Endothelial cell of umbilical vein (primary cell): Measurements from ENCODE around the gene TBC1D8. TPM values are rescaled to one million over a fixed set of nuclear protein-coding genes. Genes with fewer than 3 reads are reported as not detected.

Experiments used
- BruUV-seq: library from RNA; stranded (reverse); fragments of 400-500 nt; replicated peaks from 2 replicates; lab custom pipeline; 2021; lab: Mats Ljungman, UMichigan
- CTCF ChIA-PET: fragments of 300-600, 350-600 bp; sonication (Branson Sonifier 250); formaldehyde crosslinking; loops from one replicate; lab custom pipeline; 2021; ENCODE audit warnings: antibody characterized with exemption, inconsistent platforms; lab: Charles Lee
- POLR2A ChIA-PET: fragments of 300-600, 350-600 bp; sonication (Branson Sonifier 250); formaldehyde crosslinking; loops from one replicate; lab custom pipeline; 2021; ENCODE audit warnings: antibody characterized with exemption, inconsistent platforms; lab: Charles Lee
- DNase-seq: peaks from one replicate; pipeline ENCODE4 v3.0.0-alpha.2; 2011; ENCODE audit warnings: low read depth, low spot score
- FAIRE-seq: peaks from 2 replicates; lab custom pipeline; 2011; peaks lifted over from hg19 to GRCh38; lab: Jason Lieb, UNC
- H2AFZ ChIP-seq: 2 replicates; pipeline ENCODE4 v1.6.0; 2012; ENCODE audit warnings: low read depth, low read length, control low read depth, inconsistent platforms
- H3K27ac ChIP-seq: 2 replicates; pipeline ENCODE4 v1.5.1; 2011; ENCODE audit warnings: low read depth, mild to moderate bottlenecking, control low read depth, low read length, moderate library complexity; ENCODE audit not compliant: insufficient read depth
- H3K27me3 ChIP-seq, 2 experiments: 2 replicates each; pipeline versions ENCODE4 v1.6.0 to v1.6.1; 2011; ENCODE audit warnings: low read length in 2 of 2, mixed read lengths in 1 of 2; ENCODE audit not compliant: control insufficient read depth in 2 of 2, insufficient read depth in 2 of 2
- H3K36me3 ChIP-seq, 2 experiments: 2 replicates in 1 of 2; 3 replicates in 1 of 2; pipeline ENCODE4 v1.5.1; 2011; ENCODE audit warnings: low read length in 2 of 2, mild to moderate bottlenecking in 1 of 2, moderate library complexity in 1 of 2; ENCODE audit not compliant: control insufficient read depth in 2 of 2, insufficient read depth in 2 of 2; ENCODE audit errors: extremely low read depth in 1 of 2
- H3K4me1 ChIP-seq: 3 replicates; pipeline ENCODE4 v1.5.1; 2011; ENCODE audit warnings: mild to moderate bottlenecking, low read length; ENCODE audit not compliant: control insufficient read depth, insufficient read depth; ENCODE audit errors: extremely low read depth
- H3K4me2 ChIP-seq: 2 replicates; pipeline ENCODE4 v1.6.1; 2011; ENCODE audit warnings: low read length, control low read depth, mixed read lengths; ENCODE audit not compliant: insufficient read depth
- H3K4me3 ChIP-seq, 3 experiments: fragments of 200-600 bp in 1 of 3; sonication (generic), shearing (Covaris generic) in 1 of 3; replicated peaks in 1 of 3; 2 replicates each; pipeline ENCODE4 v1.5.1; 2011 to 2016; ENCODE audit warnings: control low read depth in 3 of 3, low read length in 3 of 3, mild to moderate bottlenecking in 2 of 3, inconsistent platforms in 1 of 3, low read depth in 1 of 3, moderate library complexity in 1 of 3; ENCODE audit not compliant: insufficient read depth in 1 of 3
- H3K79me2 ChIP-seq: 2 replicates; pipeline ENCODE4 v1.6.0; 2012; ENCODE audit warnings: low read length, inconsistent platforms; ENCODE audit not compliant: control insufficient read depth, insufficient read depth
- H3K9ac ChIP-seq: replicated peaks from 2 replicates; pipeline ENCODE3; 2011; ENCODE audit warnings: low read length, control low read depth; ENCODE audit not compliant: insufficient read depth; ENCODE audit errors: extremely low read depth
- H3K9me1 ChIP-seq: replicated peaks from 3 replicates; pipeline ENCODE4 v1.6.0; 2011; ENCODE audit warnings: mild to moderate bottlenecking, low read length; ENCODE audit not compliant: control insufficient read depth, insufficient read depth; ENCODE audit errors: extremely low read depth
- H3K9me3 ChIP-seq: replicated peaks from 2 replicates; pipeline ENCODE4 v1.5.1; 2012; ENCODE audit warnings: low read length, inconsistent platforms; ENCODE audit not compliant: control insufficient read depth, insufficient read depth
- H4K20me1 ChIP-seq: replicated peaks from 2 replicates; pipeline ENCODE3; 2011; ENCODE audit warnings: mild to moderate bottlenecking, low read length; ENCODE audit not compliant: control insufficient read depth, insufficient read depth; ENCODE audit errors: extremely low read depth
- CTCF ChIP-seq, 2 donors: IDR thresholded peaks; 1 replicate in 1 of 2; 2 replicates in 1 of 2; pipeline ENCODE4 v1.5.1; 2011; ENCODE audit warnings: low read length in 2 of 2, mild to moderate bottlenecking in 2 of 2, moderate library complexity in 2 of 2, control low read depth in 1 of 2, inconsistent platforms in 1 of 2, low read depth in 1 of 2; ENCODE audit not compliant: insufficient read depth in 1 of 2; ENCODE audit errors: extremely low read depth in 1 of 2
- EZH2 ChIP-seq: IDR thresholded peaks from 2 replicates; pipeline ENCODE4 v1.6.1; 2012; ENCODE audit warnings: borderline replicate concordance, low read depth, mild to moderate bottlenecking, moderate library complexity, low read length, inconsistent platforms; ENCODE audit not compliant: severe bottlenecking
- FOS ChIP-seq: IDR thresholded peaks from 2 replicates; pipeline ENCODE4 v1.6.1; 2011; ENCODE audit warnings: mild to moderate bottlenecking, low read length, moderate library complexity, borderline replicate concordance; ENCODE audit not compliant: insufficient read depth
- GATA2 ChIP-seq: IDR thresholded peaks from 2 replicates; pipeline ENCODE4 v1.7.0; 2011; ENCODE audit warnings: low read depth, mild to moderate bottlenecking, moderate library complexity, mixed read lengths, low read length; ENCODE audit not compliant: insufficient read length, insufficient read depth
- JUN ChIP-seq: IDR thresholded peaks from 2 replicates; pipeline ENCODE4 v1.6.1; 2011; ENCODE audit warnings: borderline replicate concordance, low read depth; ENCODE audit not compliant: insufficient read length, insufficient read depth
- MAX ChIP-seq: IDR thresholded peaks from 2 replicates; pipeline ENCODE4 v1.6.1; 2011; ENCODE audit not compliant: insufficient read depth, insufficient read length
- MYC ChIP-seq: IDR thresholded peaks from one replicate; pipeline ENCODE4 v1.6.1; 2011; ENCODE audit warnings: mild to moderate bottlenecking, low read depth, low read length
- POLR2A ChIP-seq: IDR thresholded peaks from 2 replicates; pipeline ENCODE4 v1.6.1; 2012; ENCODE audit warnings: low read depth, mild to moderate bottlenecking, control low read depth, low read length
- POLR2AphosphoS5 ChIP-seq: IDR thresholded peaks from 2 replicates; pipeline ENCODE4 v1.6.1; 2012; ENCODE audit warnings: low read depth, mild to moderate bottlenecking, control low read depth, low read length, moderate library complexity; ENCODE audit not compliant: insufficient read depth
- dilution Hi-C: fragments of 300-500 bp; cut with MboI; formaldehyde crosslinking; loops from one replicate; pipeline ENCODE4 v1.15.0; 2019; ENCODE audit warnings: low sequenced_read_pairs; ENCODE audit not compliant: extremely low pct_ligation_motif_present
- intact Hi-C: fragments of 100-400 bp; cut with micrococcal nuclease; formaldehyde crosslinking; loops from one replicate; pipeline ENCODE4 v1.10.0; 2022
- polyA plus RNA-seq, 4 experiments: library from polyadenylated mRNA; depleted of rRNA in 3 of 4; stranded (reverse) in 3 of 4; unstranded in 1 of 4; fragments of >200 nt; gene quantifications; 2 replicates each; pipeline versions ENCODE4 v1.2.1 to v1.2.3, GENCODE V29; 2011 to 2012; ENCODE audit warnings: missing spikeins in 1 of 4
- total RNA-seq: library from RNA; stranded (reverse); gene quantifications from 2 replicates; pipeline ENCODE4 v1.2.3, GENCODE V29; 2021

TBC1D8 gene
- total and polyA plus RNA-seq, 2 donors (not counting 3 experiments of a cell fraction or from before 2014, with no cell fraction given), result 28.5 to 32.1 TPM

DNA sequence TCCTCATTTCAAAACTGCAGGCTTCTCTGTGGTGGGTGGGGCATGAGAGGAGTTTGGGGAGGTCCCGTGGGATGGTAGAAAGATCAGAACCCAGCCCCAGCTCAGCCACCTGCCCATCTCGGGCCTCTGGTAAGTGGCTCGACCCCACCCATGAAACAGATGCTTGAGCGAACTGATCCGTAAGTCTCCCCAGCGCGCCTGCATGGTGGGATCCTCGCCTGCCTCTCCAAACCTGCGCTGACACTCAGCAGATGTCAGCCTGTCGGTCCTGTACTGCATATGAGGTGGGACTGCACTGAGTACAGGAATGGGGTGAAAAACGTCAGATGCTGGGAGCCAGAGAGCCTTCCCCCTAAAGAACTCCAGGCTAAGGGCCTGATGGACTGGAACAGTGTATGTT, 165.0 kb downstream of the TBC1D8 start:
- TF ChIP-seq GATA2 (no peak), POLR2A (no peak), EZH2 (no peak), JUN (no peak), MYC (no peak), CTCF (IDR thresholded peaks at IDR 0.05; ENCODE audit: extremely low read depth in 1 of 2, insufficient read depth in 1 of 2, low read depth in 1 of 2, low read length in 2 of 2) (no peak), FOS (no peak), POLR2AphosphoS5 (no peak), MAX (no peak)
- Histone ChIP-seq H2AFZ (no peak overlapping the region), H3K9me3 (no peaks in the 10 kb centered on the region), H3K27ac (no peak overlapping the region), H3K79me2 (no peaks in the 10 kb centered on the region), H3K9me1 (no peaks in the 10 kb centered on the region), H3K4me3 (no peak overlapping the region), H3K4me2 (no peak overlapping the region), H3K9ac (no peak overlapping the region), H3K27me3 (no peaks in the 10 kb centered on the region), H3K36me3 (peaks cover 3 to 29% of the 10 kb centered on the region in 2 experiments), H4K20me1 (no peaks in the 10 kb centered on the region), H3K4me1 (peaks cover 7% of the 10 kb centered on the region)
- no peak for DNase-seq
- intact Hi-C loops (loop anchor here (10.0 kb wide), 1 partner anchor 561 kb away; no protein-coding TSS in a partner anchor), dilution Hi-C loops (no loop called here)
- CTCF ChIA-PET, result interaction anchor here (1.0 to 4.3 kb wide), 6 partner anchors 9 to 392 kb away, joined by 4 to 104 read pairs (median 9); no protein-coding TSS in a partner anchor
- POLR2A ChIA-PET, result no interaction called here
- no TSS peak for BruUV-seq
- FAIRE-seq, result no peak
